GM21737 (cell line): ENCODE results near the gene KHK.
"Not testable (repeated sequence)": the region's sequence is repeated elsewhere in the genome, so short reads cannot be mapped to it uniquely, and the experiment has no call there.

Source experiments
- ATAC-seq: cut with Tn5 transposase; IDR thresholded peaks from one replicate; pipeline ENCODE4 v1.9.1; 2021; ENCODE audit warnings: mild to moderate bottlenecking, moderate library complexity; ENCODE audit not compliant: unreplicated experiment

Gene KHK

DNA sequence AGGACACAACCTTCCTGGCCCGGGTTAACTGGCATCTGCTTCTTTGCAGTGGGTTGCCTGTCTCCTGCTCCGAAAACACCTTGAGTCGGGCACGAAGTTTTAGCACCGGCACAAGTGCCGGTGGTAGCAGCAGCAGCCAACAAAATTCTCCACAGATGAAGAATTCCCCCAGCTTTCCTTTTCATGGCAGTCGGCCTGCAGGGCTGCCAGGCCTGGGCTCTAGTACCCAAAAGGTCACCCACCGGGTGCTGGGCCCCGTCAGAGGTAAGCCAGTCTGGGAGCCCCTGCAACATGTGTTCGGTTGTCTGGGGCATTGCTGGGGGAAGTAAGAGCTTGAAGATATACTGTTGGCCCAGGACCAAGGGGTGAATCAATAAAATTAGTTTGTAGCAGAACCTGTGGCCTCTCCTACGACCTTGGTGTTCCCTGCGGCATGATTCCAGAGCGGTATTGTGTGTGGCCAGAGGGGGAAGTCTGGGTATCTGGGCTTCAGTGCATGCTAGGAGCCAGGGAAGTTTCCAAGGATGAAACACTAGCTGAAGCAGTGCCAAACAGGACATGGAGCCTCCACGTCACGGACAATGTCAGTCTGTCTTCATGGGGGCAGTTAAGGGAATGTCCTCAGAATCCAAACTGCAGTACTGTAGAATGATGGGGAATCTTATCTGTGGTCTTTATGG, 27.3 kb upstream of the KHK start:
- ATAC-seq = no peak

DNA sequence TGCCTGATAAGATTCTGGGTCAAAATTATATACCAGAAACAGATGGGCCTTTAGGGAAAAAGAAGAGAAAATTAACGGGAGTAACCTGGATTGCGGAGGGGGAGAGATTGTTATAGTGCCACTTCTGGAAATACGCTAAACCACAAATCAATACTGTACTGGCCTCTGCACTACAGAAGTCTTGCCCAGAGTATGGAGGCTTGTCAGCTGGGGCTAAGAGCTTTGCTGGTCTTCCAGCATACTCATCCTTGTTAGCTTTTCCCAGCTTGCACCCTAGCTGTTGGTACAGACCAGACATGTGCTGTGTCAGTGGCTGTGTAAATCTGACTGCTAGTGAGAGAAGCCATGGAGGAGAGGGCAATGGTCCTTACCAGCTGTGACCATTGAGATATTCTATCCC, 26.2 kb upstream of the KHK start:
- no peak for ATAC-seq

- ATAC-seq = no peak
Observed at GRCh38 chr2:27065128-27065527, 21.4 kb upstream of the KHK start.

GRCh38 chr2:27067385-27067784, 19.2 kb upstream of the KHK start:
- no peak for ATAC-seq

GRCh38 chr2:27069436-27069835, 17.1 kb upstream of the KHK start:
- no peak for ATAC-seq

DNA sequence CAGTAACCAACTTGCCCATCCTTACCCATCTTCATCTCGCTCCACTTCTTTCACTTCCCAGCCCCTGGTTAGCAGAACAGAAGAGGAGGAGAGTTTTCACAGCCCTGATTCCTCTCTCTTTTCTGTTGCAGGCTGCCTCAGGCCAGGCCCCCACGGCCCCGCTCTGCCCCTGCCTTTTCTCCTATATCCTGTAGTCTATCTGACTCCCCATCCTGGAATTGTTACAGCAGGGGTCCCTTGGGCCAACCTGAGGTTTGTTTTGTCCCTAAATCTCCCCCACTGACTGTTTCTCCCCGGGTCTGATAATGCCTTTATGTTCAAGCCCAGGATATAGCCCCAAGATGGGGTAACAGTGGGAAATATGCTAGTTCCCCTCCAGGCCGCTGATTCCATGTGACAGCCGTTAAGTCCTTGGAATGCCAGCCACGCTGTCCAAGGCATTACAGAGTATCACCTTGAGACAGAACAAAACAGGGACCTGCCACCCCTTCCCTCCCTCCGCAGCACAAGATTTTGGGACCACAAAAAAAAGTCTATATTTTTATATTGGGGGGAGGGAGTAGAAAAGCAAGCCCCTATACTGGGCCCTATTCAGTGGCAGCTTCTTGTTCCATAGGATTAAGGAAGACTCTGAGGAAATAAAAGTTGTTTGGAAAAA, 16.5 kb upstream of the KHK start:
- ATAC-seq = no peak

- no peak for ATAC-seq
Observed at GRCh38 chr2:27070653-27071276, 15.8 kb upstream of the KHK start.

DNA sequence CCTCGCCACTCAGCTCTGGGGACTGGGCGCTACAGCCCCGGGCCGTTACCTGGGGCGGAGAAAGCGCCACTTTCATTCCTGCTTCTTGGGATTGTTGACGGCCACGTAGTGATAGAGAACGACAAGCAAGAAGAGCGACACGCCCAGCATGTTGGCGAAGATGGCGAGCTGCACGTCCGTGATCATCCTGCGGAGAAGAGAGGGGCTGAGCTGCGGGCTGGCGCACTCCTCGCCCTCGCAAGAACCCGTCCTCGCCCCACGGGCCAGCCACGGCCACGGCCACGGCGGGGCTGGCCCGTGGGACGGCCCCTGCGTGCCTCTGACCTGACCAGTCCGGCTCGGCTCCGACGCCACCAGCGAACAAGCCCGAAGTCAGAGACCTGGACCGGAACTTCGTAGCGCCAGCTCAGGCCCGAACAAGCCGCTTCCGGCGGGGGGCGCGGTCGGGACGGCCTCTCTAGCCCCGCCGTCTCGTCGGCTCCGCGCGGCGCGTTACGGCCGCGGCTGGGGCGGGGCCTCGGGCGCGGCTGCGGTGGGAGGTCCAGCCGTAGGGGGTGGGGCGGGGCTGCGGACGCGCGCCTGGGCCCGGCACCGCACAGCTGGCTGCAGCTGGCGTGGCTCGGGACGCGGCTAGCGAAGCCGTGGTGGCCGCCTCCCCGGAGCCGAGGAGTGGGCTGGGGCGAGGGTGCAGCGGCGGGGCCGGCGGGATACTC, 15.1 kb upstream of the KHK start, which contains the start of gene OST4:
Gene OST4 (minus strand): TSS at position 378 of the 713 bp plus-strand sequence.
- ATAC-seq = peak; percentile 83

GRCh38 chr2:27071990-27072830, 14.4 kb upstream of the KHK start:
- ATAC-seq = peak; percentile 3

DNA sequence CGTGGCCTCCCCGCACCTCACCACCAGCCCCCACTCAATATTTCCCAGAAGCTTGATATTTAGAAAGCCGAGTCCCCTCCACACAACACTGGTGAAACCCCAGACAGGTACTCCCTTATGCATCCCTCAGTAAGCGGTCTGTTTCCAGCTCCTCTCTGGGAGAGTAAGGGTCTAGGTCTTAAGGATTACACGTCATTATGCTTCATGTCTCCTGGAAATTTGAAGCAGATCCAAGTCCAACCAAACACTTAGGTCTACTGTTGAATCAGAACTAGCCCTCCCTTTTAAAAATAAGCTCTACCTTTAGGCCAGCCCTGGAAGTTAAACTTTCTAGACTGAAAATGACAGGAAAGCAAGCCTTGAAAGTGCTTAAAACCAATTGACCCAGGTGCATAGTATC, 13.7 kb upstream of the KHK start:
- no peak for ATAC-seq

DNA sequence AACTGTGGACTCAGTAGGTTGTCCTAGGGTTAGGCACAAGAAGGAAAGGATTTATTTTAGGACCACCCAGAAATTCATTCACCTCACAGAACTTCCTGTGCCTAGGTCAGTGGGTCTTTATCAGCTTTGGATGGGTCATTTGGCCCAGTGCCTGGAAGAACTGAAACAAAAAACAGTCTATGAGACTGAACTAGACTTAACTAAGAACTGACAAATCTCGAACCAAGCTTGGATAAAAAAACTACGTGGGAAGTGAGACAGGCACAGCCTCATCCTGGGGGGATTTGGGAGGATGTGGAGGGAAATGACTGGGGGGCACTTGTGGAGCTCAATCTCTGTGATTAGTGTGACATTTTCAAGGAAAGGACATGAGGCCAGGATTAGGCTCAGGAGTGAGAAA, 12.8 kb upstream of the KHK start:
- ATAC-seq = no peak

DNA sequence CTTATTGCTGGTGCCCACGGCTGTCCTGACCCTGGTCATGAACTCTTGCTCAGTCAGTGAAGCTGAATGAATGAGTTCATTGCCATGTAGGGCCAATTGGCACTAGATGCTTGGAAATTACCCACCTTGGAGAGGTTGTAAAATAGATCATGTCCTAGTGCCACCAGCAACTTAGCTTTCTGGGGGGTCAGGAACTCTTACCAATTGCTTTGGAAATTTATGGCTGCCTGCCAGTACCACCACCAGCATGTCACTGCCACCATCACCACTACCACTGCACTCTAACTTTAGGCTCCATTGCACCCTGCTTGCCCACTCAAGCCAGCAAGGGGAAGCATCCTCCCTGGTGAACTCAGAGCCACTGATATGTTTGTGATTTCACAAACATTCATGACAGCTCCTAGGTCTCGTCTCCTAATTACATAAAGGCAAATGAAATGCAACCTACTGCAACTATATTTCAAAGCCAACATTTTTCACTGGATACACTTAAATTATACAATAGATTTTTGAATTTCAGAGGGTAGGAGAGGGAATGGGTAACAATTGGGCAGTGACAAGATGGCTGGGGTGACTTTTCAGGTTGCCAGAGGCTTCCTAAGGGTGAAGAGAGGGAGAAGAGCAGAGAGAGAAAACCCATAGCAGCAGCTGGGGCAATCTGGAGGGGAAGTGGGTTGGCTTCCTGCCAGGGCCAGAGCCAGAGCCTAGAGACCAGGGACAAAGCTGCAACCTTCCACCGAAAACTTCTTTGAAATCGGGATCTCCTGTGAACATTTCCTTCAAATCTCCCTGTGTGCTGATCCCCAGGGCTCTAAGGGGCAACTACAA, 11.6 kb upstream of the KHK start:
- ATAC-seq = no peak

GRCh38 chr2:27075566-27075871, 11.1 kb upstream of the KHK start:
- not testable (repeated sequence) for ATAC-seq

GRCh38 chr2:27076323-27076722, 10.2 kb upstream of the KHK start:
- no peak for ATAC-seq

DNA sequence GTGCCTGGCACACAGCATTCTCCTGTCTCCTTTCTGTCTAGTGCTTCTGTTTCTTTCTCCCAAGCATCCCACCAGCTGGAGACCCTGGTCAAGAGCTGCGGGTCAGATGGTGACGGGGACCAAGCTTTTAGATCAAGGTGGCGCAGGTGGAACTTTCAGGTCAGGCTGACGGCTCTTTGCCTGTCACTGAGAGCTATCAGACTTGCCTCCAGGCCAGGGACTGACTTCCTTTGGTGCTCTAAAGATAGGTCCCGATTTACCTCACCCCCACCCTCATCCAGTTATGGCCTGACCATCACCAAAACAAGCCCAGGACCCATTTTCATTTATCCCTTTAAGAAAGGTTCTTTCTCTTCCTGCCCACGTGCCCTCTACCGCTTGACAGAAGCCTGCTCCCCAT, 9.3 kb upstream of the KHK start:
- no peak for ATAC-seq

- no peak for ATAC-seq
Observed at GRCh38 chr2:27078267-27079194, 8.0 kb upstream of the KHK start, which contains the start of gene EMILIN1. EMILIN1 (plus strand) TSS chr2:27078615; CDS start chr2:27079066, 451 bp downstream.

GRCh38 chr2:27079233-27080139, 7.1 kb upstream of the KHK start:
- no peak for ATAC-seq

DNA sequence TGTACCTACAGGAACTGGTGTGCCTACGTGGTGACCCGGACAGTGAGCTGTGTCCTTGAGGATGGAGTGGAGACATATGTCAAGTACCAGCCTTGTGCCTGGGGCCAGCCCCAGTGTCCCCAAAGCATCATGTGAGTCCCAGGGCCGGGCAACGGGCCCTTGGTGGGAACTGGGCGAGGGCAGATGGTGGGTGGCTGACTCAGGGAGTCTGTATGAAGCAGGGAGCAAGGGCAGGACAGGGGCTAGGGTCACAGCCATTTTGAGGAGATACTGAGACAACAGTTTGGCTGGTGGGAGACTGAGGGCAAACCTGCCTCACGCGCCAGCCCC, 6.5 kb upstream of the KHK start:
- no peak for ATAC-seq
